ENCODE measurements around the gene TBC1D14. TPM values are rescaled to one million over a fixed set of nuclear protein-coding genes. Genes with fewer than 3 reads are reported as not detected.

Gene TBC1D14
- polyA plus RNA-seq, 1 of the 3 experiments (the other 2 are of a cell fraction) = 39.5 TPM

- CTCF ChIA-PET = interaction anchor here (1.0 to 2.6 kb wide), 2 partner anchors 20 to 29 kb away, joined by 4 to 7 read pairs; no protein-coding TSS in a partner anchor
- POLR2A ChIA-PET = no interaction called here
- Histone ChIP-seq H3F3A (replicated peaks; ENCODE audit: insufficient read depth) (peaks cover 12% of the 10 kb centered on the region), H3K27me3 (ENCODE audit: insufficient read depth) (no peaks in the 10 kb centered on the region), H3K4me3 (ENCODE audit: low read depth in 2 of 2, low read length in 1 of 2) (no peak overlapping the region), H3K9me2 (no peaks in the 10 kb centered on the region), H4K20me1 (ENCODE audit: insufficient read depth) (no peaks in the 10 kb centered on the region), H2AFZ (ENCODE audit: low read depth) (no peak overlapping the region), H3K4me2 (no peak overlapping the region), H3K36me3 (replicated peaks in 1 of 2; ENCODE audit: control insufficient read depth in 1 of 2, insufficient read depth in 2 of 2, low read length in 1 of 2) (no peaks in the 10 kb centered on the region), H3K27ac (ENCODE audit: low read depth in 2 of 2, low read length in 1 of 2) (no peak overlapping the region), H3K9ac (no peak overlapping the region), H3K4me1 (ENCODE audit: control insufficient read depth in 1 of 2, insufficient read depth in 2 of 2, low read depth in 1 of 2, low read length in 1 of 2) (peaks cover 8 to 21% of the 10 kb centered on the region in 2 experiments; a peak in 3 of 4 replicates), H3K79me2 (ENCODE audit: insufficient read depth) (peaks cover 5% of the 10 kb centered on the region; the same call in 1 of the 2 replicates), H3K9me3 (no peaks in the 10 kb centered on the region)
- WGBS (ENCODE audit: low lambda C conversion rate) = 81% methylated on average over 6 of the region's 6 CpGs
- TF ChIP-seq, protein P1, sequence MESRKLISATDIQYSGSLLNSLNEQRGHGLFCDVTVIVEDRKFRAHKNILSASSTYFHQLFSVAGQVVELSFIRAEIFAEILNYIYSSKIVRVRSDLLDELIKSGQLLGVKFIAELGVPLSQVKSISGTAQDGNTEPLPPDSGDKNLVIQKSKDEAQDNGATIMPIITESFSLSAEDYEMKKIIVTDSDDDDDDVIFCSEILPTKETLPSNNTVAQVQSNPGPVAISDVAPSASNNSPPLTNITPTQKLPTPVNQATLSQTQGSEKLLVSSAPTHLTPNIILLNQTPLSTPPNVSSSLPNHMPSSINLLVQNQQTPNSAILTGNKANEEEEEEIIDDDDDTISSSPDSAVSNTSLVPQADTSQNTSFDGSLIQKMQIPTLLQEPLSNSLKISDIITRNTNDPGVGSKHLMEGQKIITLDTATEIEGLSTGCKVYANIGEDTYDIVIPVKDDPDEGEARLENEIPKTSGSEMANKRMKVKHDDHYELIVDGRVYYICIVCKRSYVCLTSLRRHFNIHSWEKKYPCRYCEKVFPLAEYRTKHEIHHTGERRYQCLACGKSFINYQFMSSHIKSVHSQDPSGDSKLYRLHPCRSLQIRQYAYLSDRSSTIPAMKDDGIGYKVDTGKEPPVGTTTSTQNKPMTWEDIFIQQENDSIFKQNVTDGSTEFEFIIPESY (IDR thresholded peaks at IDR 0.05; ENCODE audit: borderline replicate concordance, low read depth) = no peak
- TF ChIP-seq GATA2 (CRISPR knock-in tag; IDR thresholded peaks at IDR 0.05) (no peak), RAD21 (IDR thresholded peaks at IDR 0.05; ENCODE audit: low read length) (no peak), SMC3 (IDR thresholded peaks at IDR 0.05; ENCODE audit: low read depth, low read length) (no peak), MEF2A (IDR thresholded peaks at IDR 0.05; ENCODE audit: borderline replicate concordance, low read depth) (no peak)
- TF ChIP-seq, protein P2, sequence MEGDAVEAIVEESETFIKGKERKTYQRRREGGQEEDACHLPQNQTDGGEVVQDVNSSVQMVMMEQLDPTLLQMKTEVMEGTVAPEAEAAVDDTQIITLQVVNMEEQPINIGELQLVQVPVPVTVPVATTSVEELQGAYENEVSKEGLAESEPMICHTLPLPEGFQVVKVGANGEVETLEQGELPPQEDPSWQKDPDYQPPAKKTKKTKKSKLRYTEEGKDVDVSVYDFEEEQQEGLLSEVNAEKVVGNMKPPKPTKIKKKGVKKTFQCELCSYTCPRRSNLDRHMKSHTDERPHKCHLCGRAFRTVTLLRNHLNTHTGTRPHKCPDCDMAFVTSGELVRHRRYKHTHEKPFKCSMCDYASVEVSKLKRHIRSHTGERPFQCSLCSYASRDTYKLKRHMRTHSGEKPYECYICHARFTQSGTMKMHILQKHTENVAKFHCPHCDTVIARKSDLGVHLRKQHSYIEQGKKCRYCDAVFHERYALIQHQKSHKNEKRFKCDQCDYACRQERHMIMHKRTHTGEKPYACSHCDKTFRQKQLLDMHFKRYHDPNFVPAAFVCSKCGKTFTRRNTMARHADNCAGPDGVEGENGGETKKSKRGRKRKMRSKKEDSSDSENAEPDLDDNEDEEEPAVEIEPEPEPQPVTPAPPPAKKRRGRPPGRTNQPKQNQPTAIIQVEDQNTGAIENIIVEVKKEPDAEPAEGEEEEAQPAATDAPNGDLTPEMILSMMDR (IDR thresholded peaks at IDR 0.05) = peak; percentile 18; the same call in 1 of the 2 replicates
- no peak for DNase-seq
These were observed 127.8 kb downstream of the TBC1D14 start for GRCh38 chr4:7037425-7037824.

DNA sequence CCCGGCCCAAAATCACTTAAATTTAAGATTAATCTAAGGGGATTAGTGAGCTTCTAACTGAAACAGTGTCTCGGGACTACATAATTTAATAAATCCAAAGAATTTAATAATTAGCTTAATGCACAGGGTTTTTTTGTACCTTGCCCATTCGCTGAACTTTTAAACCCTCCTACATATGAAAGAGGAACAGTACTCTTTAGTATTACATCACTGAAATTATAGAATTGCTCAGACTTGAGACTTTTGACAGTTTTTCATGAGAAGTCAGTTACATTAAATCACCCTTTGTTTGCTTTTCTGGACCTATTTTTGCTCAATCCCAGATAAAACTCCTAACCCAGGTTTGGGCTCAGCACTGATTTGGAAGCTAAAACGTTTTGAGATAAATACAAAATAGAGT lies 131.1 kb downstream of the TBC1D14 start:
- H3K27me3 ChIP-seq (ENCODE audit: insufficient read depth) = no peaks in the 10 kb centered on the region
- H3F3A ChIP-seq (replicated peaks; ENCODE audit: insufficient read depth) = peaks cover 9% of the 10 kb centered on the region
- H3K79me2 ChIP-seq (ENCODE audit: insufficient read depth) = peaks cover 28% of the 10 kb centered on the region
- no peak overlapping the region for H3K9ac ChIP-seq
- no peak overlapping the region for H3K4me3 ChIP-seq (ENCODE audit: low read depth in 2 of 2, low read length in 1 of 2)
- no peaks in the 10 kb centered on the region for H3K9me3 ChIP-seq
- no peaks in the 10 kb centered on the region for H3K36me3 ChIP-seq (replicated peaks in 1 of 2; ENCODE audit: control insufficient read depth in 1 of 2, insufficient read depth in 2 of 2, low read length in 1 of 2)
- no peak overlapping the region for H2AFZ ChIP-seq (ENCODE audit: low read depth)
- peaks cover 17% of the 10 kb centered on the region; the same call in 1 of the 2 replicates for H4K20me1 ChIP-seq (ENCODE audit: insufficient read depth)
- TF ChIP-seq FOSL2 (IDR thresholded peaks at IDR 0.05; ENCODE audit: borderline replicate concordance, low read depth) (no peak), FOXJ3 (CRISPR knock-in tag; IDR thresholded peaks at IDR 0.05) (no peak), EZH2phosphoT487 (IDR thresholded peaks at IDR 0.05; ENCODE audit: borderline replicate concordance, low read depth) (no peak), USF2 (IDR thresholded peaks at IDR 0.05; ENCODE audit: borderline replicate concordance, low read depth, low read length) (no peak), MEF2A (IDR thresholded peaks at IDR 0.05; ENCODE audit: borderline replicate concordance, low read depth) (no peak), GABPA (IDR thresholded peaks at IDR 0.05; ENCODE audit: low read depth) (no peak), GATA2 (CRISPR knock-in tag; IDR thresholded peaks at IDR 0.05) (no peak), TAF1 (IDR thresholded peaks at IDR 0.05; ENCODE audit: borderline replicate concordance, low read depth, low read length) (no peak), EP300 (IDR thresholded peaks at IDR 0.05; ENCODE audit: borderline replicate concordance in 1 of 2, low read depth in 1 of 2, low read length in 1 of 2) (no peak), RAD21 (IDR thresholded peaks at IDR 0.05; ENCODE audit: low read length) (no peak), RXRA (IDR thresholded peaks at IDR 0.05; ENCODE audit: borderline replicate concordance, low read depth) (no peak), JUND (IDR thresholded peaks at IDR 0.05) (no peak)
- TF ChIP-seq, protein P3, sequence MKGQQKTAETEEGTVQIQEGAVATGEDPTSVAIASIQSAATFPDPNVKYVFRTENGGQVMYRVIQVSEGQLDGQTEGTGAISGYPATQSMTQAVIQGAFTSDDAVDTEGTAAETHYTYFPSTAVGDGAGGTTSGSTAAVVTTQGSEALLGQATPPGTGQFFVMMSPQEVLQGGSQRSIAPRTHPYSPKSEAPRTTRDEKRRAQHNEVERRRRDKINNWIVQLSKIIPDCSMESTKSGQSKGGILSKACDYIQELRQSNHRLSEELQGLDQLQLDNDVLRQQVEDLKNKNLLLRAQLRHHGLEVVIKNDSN (IDR thresholded peaks at IDR 0.05; ENCODE audit: borderline replicate concordance, low read depth) = no peak
- 81% methylated on average over 4 of the region's 4 CpGs for WGBS (ENCODE audit: low lambda C conversion rate)
- no peak overlapping the region for H3K27ac ChIP-seq (ENCODE audit: low read depth in 2 of 2, low read length in 1 of 2)
- no peak for DNase-seq
- no peaks in the 10 kb centered on the region for H3K9me2 ChIP-seq
- H3K4me1 ChIP-seq (ENCODE audit: control insufficient read depth in 1 of 2, insufficient read depth in 2 of 2, low read depth in 1 of 2, low read length in 1 of 2) = peaks cover 22 to 25% of the 10 kb centered on the region in 2 experiments
- ChIA-PET CTCF (interaction anchor here (3.7 to 6.1 kb wide), 2 partner anchors 28 to 68 kb away, joined by 20 to 80 read pairs; partner anchors contain the start of gene GRPEL1), POLR2A (no interaction called here)
- H3K4me2 ChIP-seq = no peak overlapping the region
